OCI-LY1 (cell line): ENCODE results near the gene PIM1.

Experiments used
- EZH2 ChIP-seq: fragments of 200-600 bp; sonication (generic), shearing (Covaris generic); IDR thresholded peaks from 2 replicates; pipeline ENCODE4 v1.8.0; 2017; ENCODE audit warnings: borderline replicate concordance, mixed run types, mild to moderate bottlenecking, antibody characterized with exemption, low read length, moderate library complexity, mixed read lengths
- TF ChIP-seq, protein P1 (sequence below): fragments of 200-600 bp; sonication (generic), shearing (Covaris generic); IDR thresholded peaks from 2 replicates; pipeline ENCODE4 v1.5.1; 2017; ENCODE audit warnings: mild to moderate bottlenecking, antibody characterized with exemption, low read length, moderate library complexity, mixed read lengths

DNA sequence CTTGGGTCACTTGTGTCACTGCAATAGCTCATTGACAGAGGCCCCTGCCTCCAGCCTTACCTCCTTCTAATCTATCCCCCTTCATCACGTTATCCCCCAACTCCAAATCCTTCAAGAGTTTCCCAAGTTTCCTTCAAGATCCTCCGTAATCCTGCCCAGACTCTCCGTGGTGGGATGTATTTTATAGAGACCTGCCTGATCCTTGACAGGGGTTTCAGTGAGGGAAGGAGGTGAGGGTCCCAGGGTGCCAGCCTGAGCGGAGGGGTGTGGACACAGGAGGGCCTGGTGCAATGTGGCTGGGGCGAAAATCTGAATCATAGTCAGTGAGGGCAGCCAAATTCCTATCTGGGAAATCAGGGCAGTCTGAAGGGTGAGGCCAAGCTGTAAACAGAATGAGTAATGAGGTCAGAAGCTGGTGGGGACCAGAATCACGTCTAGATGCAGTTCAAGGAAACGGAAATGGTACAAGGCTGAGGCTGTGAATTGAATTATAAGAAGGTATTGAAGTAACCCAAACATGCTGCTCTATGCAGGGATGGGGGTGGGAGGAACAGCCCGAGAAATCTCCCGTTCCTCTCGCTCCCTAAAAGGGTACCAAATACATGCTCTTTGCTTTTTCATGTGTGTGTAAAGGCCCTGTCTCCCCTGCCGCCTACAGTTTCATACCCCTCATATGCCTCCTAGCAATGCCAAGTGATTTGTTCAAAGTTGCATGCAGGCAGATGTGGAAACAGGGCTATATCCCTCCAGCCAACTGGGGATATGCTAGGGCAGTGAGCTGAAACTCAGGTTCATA is 35.4 kb upstream of the PIM1 start:
- no peak for TF ChIP-seq EZH2
- TF ChIP-seq, protein P1, sequence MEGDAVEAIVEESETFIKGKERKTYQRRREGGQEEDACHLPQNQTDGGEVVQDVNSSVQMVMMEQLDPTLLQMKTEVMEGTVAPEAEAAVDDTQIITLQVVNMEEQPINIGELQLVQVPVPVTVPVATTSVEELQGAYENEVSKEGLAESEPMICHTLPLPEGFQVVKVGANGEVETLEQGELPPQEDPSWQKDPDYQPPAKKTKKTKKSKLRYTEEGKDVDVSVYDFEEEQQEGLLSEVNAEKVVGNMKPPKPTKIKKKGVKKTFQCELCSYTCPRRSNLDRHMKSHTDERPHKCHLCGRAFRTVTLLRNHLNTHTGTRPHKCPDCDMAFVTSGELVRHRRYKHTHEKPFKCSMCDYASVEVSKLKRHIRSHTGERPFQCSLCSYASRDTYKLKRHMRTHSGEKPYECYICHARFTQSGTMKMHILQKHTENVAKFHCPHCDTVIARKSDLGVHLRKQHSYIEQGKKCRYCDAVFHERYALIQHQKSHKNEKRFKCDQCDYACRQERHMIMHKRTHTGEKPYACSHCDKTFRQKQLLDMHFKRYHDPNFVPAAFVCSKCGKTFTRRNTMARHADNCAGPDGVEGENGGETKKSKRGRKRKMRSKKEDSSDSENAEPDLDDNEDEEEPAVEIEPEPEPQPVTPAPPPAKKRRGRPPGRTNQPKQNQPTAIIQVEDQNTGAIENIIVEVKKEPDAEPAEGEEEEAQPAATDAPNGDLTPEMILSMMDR, result no peak
